SK-N-SH (cell line): ENCODE results near the gene PKP1. TPM values are rescaled to one million over a fixed set of nuclear protein-coding genes. Genes with fewer than 3 reads are reported as not detected.

Source experiments
- CTCF ChIA-PET: fragments of 300-600, 350-600 bp; formaldehyde crosslinking; extraction: SDS; loops from one replicate; lab custom pipeline; 2021; lab: Yijun Ruan, JAX
- POLR2A ChIA-PET: fragments of 350-600 bp; sonication (Branson Sonifier 250); formaldehyde crosslinking; extraction: SDS; loops from one replicate; lab custom pipeline; 2020; ENCODE audit warnings: antibody characterized with exemption, inconsistent platforms; lab: Yijun Ruan, JAX
- DNase-seq: peaks from one replicate; pipeline ENCODE4 v3.0.0; 2012
- H2AFZ ChIP-seq: fragments of 200-600 bp; sonication (generic); 2 replicates; pipeline ENCODE4 v1.8.1; 2016; ENCODE audit warnings: antibody characterized with exemption, mild to moderate bottlenecking, low read depth
- H3F3A ChIP-seq: fragments of 200-600 bp; sonication (generic); replicated peaks from 2 replicates; pipeline ENCODE3; 2016; ENCODE audit warnings: antibody characterized with exemption, mild to moderate bottlenecking; ENCODE audit not compliant: insufficient read depth
- H3K27ac ChIP-seq, 2 experiments: fragments of 200-500 bp in 1 of 2; fragments of 200-600 bp in 1 of 2; sonication (Bioruptor generic) in 1 of 2; sonication (generic), shearing (Covaris generic) in 1 of 2; 2 replicates each; pipeline versions ENCODE4 v1.5.1 to v1.6.1; 2014 to 2016; ENCODE audit warnings: low read depth in 2 of 2, inconsistent platforms in 1 of 2, low read length in 1 of 2, mild to moderate bottlenecking in 1 of 2, mixed read lengths in 1 of 2
- H3K27me3 ChIP-seq: fragments of 200-600 bp; sonication (generic), shearing (Covaris generic); 2 replicates; pipeline ENCODE4 v1.6.1; 2016; ENCODE audit warnings: mixed run types; ENCODE audit not compliant: insufficient read depth
- H3K36me3 ChIP-seq, 2 experiments: fragments of 200-500 bp in 1 of 2; fragments of 200-600 bp in 1 of 2; sonication (Bioruptor generic) in 1 of 2; sonication (generic) in 1 of 2; replicated peaks in 1 of 2; 2 replicates each; pipeline versions ENCODE3 to v1.5.1; 2014 to 2016; ENCODE audit warnings: low read length in 1 of 2, mild to moderate bottlenecking in 1 of 2; ENCODE audit not compliant: insufficient read depth in 2 of 2, control insufficient read depth in 1 of 2
- H3K4me1 ChIP-seq, 2 experiments: fragments of 200-500 bp in 1 of 2; fragments of 200-600 bp in 1 of 2; sonication (Bioruptor generic) in 1 of 2; sonication (generic), shearing (Covaris generic) in 1 of 2; 2 replicates each; pipeline versions ENCODE4 v1.5.1 to v1.6.1; 2014 to 2016; ENCODE audit warnings: low read depth in 1 of 2, low read length in 1 of 2, mixed run types in 1 of 2; ENCODE audit not compliant: insufficient read depth in 2 of 2, control insufficient read depth in 1 of 2
- H3K4me2 ChIP-seq: fragments of 200-600 bp; sonication (generic), shearing (Covaris generic); 2 replicates; pipeline ENCODE4 v1.6.1; 2017; ENCODE audit warnings: mixed run types
- H3K4me3 ChIP-seq, 2 experiments: fragments of 200-500 bp in 1 of 2; fragments of 200-600 bp in 1 of 2; sonication (Bioruptor generic) in 1 of 2; sonication (generic), shearing (Covaris generic) in 1 of 2; 2 replicates each; pipeline versions ENCODE4 v1.5.1 to v1.8.1; 2014 to 2016; ENCODE audit warnings: low read depth in 2 of 2, inconsistent platforms in 1 of 2, low read length in 1 of 2, mild to moderate bottlenecking in 1 of 2, mixed read lengths in 1 of 2, moderate library complexity in 1 of 2
- H3K79me2 ChIP-seq: fragments of 200-600 bp; sonication (generic); 2 replicates; pipeline ENCODE4 v1.8.1; 2017; ENCODE audit warnings: mild to moderate bottlenecking; ENCODE audit not compliant: insufficient read depth
- H3K9ac ChIP-seq: fragments of 200-600 bp; sonication (generic); 2 replicates; pipeline ENCODE4 v1.6.1; 2017; ENCODE audit warnings: mixed run types
- H3K9me2 ChIP-seq: fragments of 200-600 bp; sonication (generic); 2 replicates; pipeline ENCODE4 v1.6.1; 2017; ENCODE audit warnings: mixed run types
- H3K9me3 ChIP-seq: fragments of 200-600 bp; sonication (generic); 2 replicates; pipeline ENCODE4 v1.6.1; 2017; ENCODE audit warnings: mixed run types, mild to moderate bottlenecking, moderate library complexity
- H4K20me1 ChIP-seq: fragments of 200-600 bp; sonication (generic); 2 replicates; pipeline ENCODE4 v1.6.1; 2017; ENCODE audit warnings: mild to moderate bottlenecking, mixed run types; ENCODE audit not compliant: insufficient read depth
- CHD2 ChIP-seq: fragments of 150-350 bp; IDR thresholded peaks from 2 replicates; pipeline ENCODE4 v1.6.1; 2018; ENCODE audit warnings: low read length; ENCODE audit not compliant: partially characterized antibody
- ELF1 ChIP-seq: IDR thresholded peaks from 2 replicates; pipeline ENCODE4 v1.4.0; 2012
- EP300 ChIP-seq, 2 experiments: IDR thresholded peaks; 2 replicates each; pipeline versions ENCODE4 v1.4.0 to v1.6.1; 2012; ENCODE audit warnings: borderline replicate concordance in 1 of 2, low read depth in 1 of 2, low read length in 1 of 2
- FOXM1 ChIP-seq: IDR thresholded peaks from 2 replicates; pipeline ENCODE4 v1.4.0; 2012; ENCODE audit warnings: low read depth, mild to moderate bottlenecking
- GATA2 ChIP-seq: sonication (generic); formaldehyde crosslinking; IDR thresholded peaks from 2 replicates; pipeline ENCODE4 v1.5.0; 2020; ENCODE audit warnings: mild to moderate bottlenecking, missing genetic modification reagents
- MEF2A ChIP-seq: IDR thresholded peaks from 2 replicates; pipeline ENCODE4 v1.4.0; 2012; ENCODE audit warnings: low read depth, borderline replicate concordance
- MXI1 ChIP-seq: IDR thresholded peaks from 2 replicates; pipeline ENCODE4 v1.6.1; 2012; ENCODE audit warnings: mild to moderate bottlenecking, low read depth, low read length, improper control_type of control experiment
- POLR2AphosphoS5 ChIP-seq: IDR thresholded peaks from 2 replicates; pipeline ENCODE4 v1.6.1; 2012; ENCODE audit warnings: low read depth, low read length
- RAD21 ChIP-seq: IDR thresholded peaks from 2 replicates; pipeline ENCODE4 v1.6.1; 2012; ENCODE audit warnings: mild to moderate bottlenecking, low read length
- RFX5 ChIP-seq: IDR thresholded peaks from 2 replicates; pipeline ENCODE4 v1.6.1; 2012; ENCODE audit warnings: mild to moderate bottlenecking, improper control_type of control experiment, low read length
- TAF1 ChIP-seq: IDR thresholded peaks from 2 replicates; pipeline ENCODE4 v1.6.1; 2012; ENCODE audit warnings: low read depth, mild to moderate bottlenecking, low read length, moderate library complexity, borderline replicate concordance
- TCF12 ChIP-seq: IDR thresholded peaks from 2 replicates; pipeline ENCODE4 v1.4.0; 2012
- TEAD4 ChIP-seq: IDR thresholded peaks from 2 replicates; pipeline ENCODE4 v1.4.0; 2012; ENCODE audit warnings: mild to moderate bottlenecking, borderline replicate concordance; ENCODE audit not compliant: insufficient read depth
- YY1 ChIP-seq: IDR thresholded peaks from 2 replicates; pipeline ENCODE4 v1.4.0; 2012; ENCODE audit warnings: low read depth, mild to moderate bottlenecking
- ZBTB33 ChIP-seq: IDR thresholded peaks from 2 replicates; pipeline ENCODE4 v1.4.0; 2012; ENCODE audit warnings: low read depth, borderline replicate concordance
- WGBS: methylation state at CpG from one replicate; pipeline ENCODE4 v1.1.6; 2017; ENCODE audit warnings: low lambda C conversion rate; 5-methylcytosine and 5-hydroxymethylcytosine counted together
- polyA plus RNA-seq, 3 experiments: library from polyadenylated mRNA; depleted of rRNA; stranded (reverse); fragments of >200 nt; gene quantifications; 2 replicates each; pipeline ENCODE4 v1.2.3, GENCODE V29; 2012

Gene PKP1
- polyA plus RNA-seq, 1 of the 3 experiments (the other 2 are of a cell fraction), result not detected

GRCh38 chr1:201319631-201320030, 36.3 kb downstream of the PKP1 start:
- H3K27ac ChIP-seq, result peak overlapping the region in 1 of 2 experiments; percentile 47; a peak in 2 of 4 replicates
- no peaks in the 10 kb centered on the region for H3F3A ChIP-seq
- no peak overlapping the region for H3K4me2 ChIP-seq
- H3K9ac ChIP-seq, result no peak overlapping the region
- H3K9me2 ChIP-seq, result no peaks in the 10 kb centered on the region
- H3K27me3 ChIP-seq, result peaks cover 7% of the 10 kb centered on the region; the same call in 1 of the 2 replicates
- ChIA-PET CTCF (interaction anchor here (0.8 to 1.8 kb wide), 5 partner anchors 26 to 194 kb away, joined by 3 to 10 read pairs (median 3); no protein-coding TSS in a partner anchor), POLR2A (no interaction called here)
- H3K4me1 ChIP-seq, result peaks cover 0 to 30% of the 10 kb centered on the region in 2 experiments; a peak in 1 of 4 replicates
- 88% methylated on average over 6 of the region's 6 CpGs for WGBS
- no peaks in the 10 kb centered on the region for H4K20me1 ChIP-seq
- no peak overlapping the region for H2AFZ ChIP-seq
- H3K9me3 ChIP-seq, result no peaks in the 10 kb centered on the region
- no peak overlapping the region for H3K4me3 ChIP-seq
- H3K36me3 ChIP-seq, result no peaks in the 10 kb centered on the region
- DNase-seq, result no peak
- no peaks in the 10 kb centered on the region for H3K79me2 ChIP-seq
- TF ChIP-seq FOXM1 (no peak), ELF1 (no peak), TAF1 (no peak), ZBTB33 (no peak), RFX5 (no peak), MXI1 (no peak), CHD2 (no peak), TEAD4 (no peak)

DNA sequence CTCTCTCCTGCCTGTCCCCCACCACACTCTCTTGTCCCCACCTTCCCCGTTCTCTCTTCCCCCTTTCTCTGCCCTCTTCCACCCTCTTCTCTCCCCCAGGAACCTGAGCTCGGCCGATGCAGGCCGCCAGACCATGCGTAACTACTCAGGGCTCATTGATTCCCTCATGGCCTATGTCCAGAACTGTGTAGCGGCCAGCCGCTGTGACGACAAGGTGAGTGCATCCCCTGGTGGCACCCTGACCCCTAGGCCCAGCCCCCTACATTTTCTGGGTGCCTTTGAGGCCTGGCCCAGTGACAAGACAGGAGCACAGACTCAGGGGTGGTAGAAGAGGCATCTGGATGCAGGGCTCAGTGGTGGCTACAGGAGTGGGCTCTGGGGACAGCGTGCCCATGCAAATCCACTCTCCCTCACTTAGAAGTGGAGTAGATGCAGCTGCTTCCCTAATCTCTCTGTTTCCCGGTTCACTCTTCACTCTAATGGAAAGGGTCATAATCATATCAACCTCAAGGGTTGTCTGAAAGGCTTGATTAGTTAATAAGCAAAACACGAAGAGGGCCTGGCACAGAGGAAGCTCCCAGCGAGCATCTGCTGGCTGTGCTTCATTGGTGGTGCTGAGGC, 37.0 kb downstream of the PKP1 start:
- ChIA-PET POLR2A (no interaction called here), CTCF (interaction anchor here (0.7 to 1.8 kb wide), 7 partner anchors 9 to 193 kb away, joined by 3 to 14 read pairs (median 3); no protein-coding TSS in a partner anchor)
- H3K4me2 ChIP-seq, result no peak overlapping the region
- no peaks in the 10 kb centered on the region for H3K36me3 ChIP-seq
- peaks cover 0 to 30% of the 10 kb centered on the region in 2 experiments; a peak in 1 of 4 replicates for H3K4me1 ChIP-seq
- no peaks in the 10 kb centered on the region for H4K20me1 ChIP-seq
- no peaks in the 10 kb centered on the region for H3K79me2 ChIP-seq
- 65% methylated on average over 11 of the region's 12 CpGs for WGBS
- H3F3A ChIP-seq, result no peaks in the 10 kb centered on the region
- H3K9me2 ChIP-seq, result no peaks in the 10 kb centered on the region
- TF ChIP-seq POLR2AphosphoS5, result no peak
- 0 out of 2 replicates have a peak, but pooled peaks have one; percentile 1 for TF ChIP-seq RAD21
- TF ChIP-seq GATA2 (CRISPR knock-in tag), result peak; percentile 23; the same call in 1 of the 2 replicates
- no peak for TF ChIP-seq YY1
- TF ChIP-seq TCF12, result no peak
- TF ChIP-seq MEF2A, result no peak
- TF ChIP-seq CHD2, result peak; percentile 57
- TF ChIP-seq EP300 (IDR thresholded peaks at IDR 0.05; ENCODE audit: borderline replicate concordance in 1 of 2, low read depth in 1 of 2, low read length in 1 of 2), result no peak
- H3K27ac ChIP-seq, result peak overlapping the region in 1 of 2 experiments; percentile 47; a peak in 2 of 4 replicates
- no peak overlapping the region for H3K9ac ChIP-seq
- H3K4me3 ChIP-seq, result no peak overlapping the region
- DNase-seq, result peak; percentile 77
- H2AFZ ChIP-seq, result no peak overlapping the region
- H3K9me3 ChIP-seq, result no peaks in the 10 kb centered on the region
- peaks cover 7% of the 10 kb centered on the region; the same call in 1 of the 2 replicates for H3K27me3 ChIP-seq
